Pancreas (tissue), 10 donors: ENCODE data around the gene CELF4. TPM values are rescaled to one million over a fixed set of nuclear protein-coding genes. Genes with fewer than 3 reads are reported as not detected.

Source experiments
- ATAC-seq, 4 donors: fragments of 200-7000 bp; cut with Tn5 transposase; one replicate each; pipeline versions ENCODE4 v1.8.0 to v1.9.1; 2020; ENCODE audit warnings: mild to moderate bottlenecking in 4 of 4, moderate library complexity in 4 of 4
- DNase-seq, 6 donors: peaks; one replicate each; pipeline ENCODE4 v3.0.0-alpha.2; 2020
- FAIRE-seq: peaks from 2 replicates; lab custom pipeline; 2012; peaks lifted over from hg19 to GRCh38; lab: Jason Lieb, UNC
- H3K27ac ChIP-seq, 4 donors: fragments of 200-600 bp; sonication (generic); 1 replicate in 3 of 4; 2 replicates in 1 of 4; pipeline versions ENCODE4 v1.5.0 to v1.8.0; 2020
- H3K27me3 ChIP-seq, 4 donors: fragments of 200-600 bp; one replicate each; pipeline ENCODE4 v1.8.0; 2021
- H3K36me3 ChIP-seq, 3 donors: fragments of 200-600 bp; sonication (generic) in 1 of 3; one replicate each; pipeline versions ENCODE4 v1.5.0 to v1.8.0; 2020 to 2021
- H3K4me1 ChIP-seq, 3 donors: fragments of 200-600 bp; one replicate each; pipeline ENCODE4 v1.8.0; 2021
- H3K4me3 ChIP-seq, 4 donors: fragments of 200-600 bp; sonication (generic) in 2 of 4; one replicate each; pipeline versions ENCODE4 v1.5.0 to v1.8.0; 2020 to 2021
- H3K9me3 ChIP-seq, 4 donors: fragments of 200-600 bp; one replicate each; pipeline ENCODE4 v1.8.0; 2021
- CTCF ChIP-seq, 4 donors: fragments of 200-600 bp; sonication (generic) in 3 of 4; IDR thresholded peaks; one replicate each; pipeline versions ENCODE4 v1.5.0 to v1.8.0; 2021; ENCODE audit warnings: antibody characterized with exemption in 4 of 4
- WGBS, 2 donors: extraction: QIAGEN DNeasy Blood & Tissue Kit; methylation state at CpG; one replicate each; pipeline ENCODE4 v1.1.7; 2013; 5-methylcytosine and 5-hydroxymethylcytosine counted together
- intact Hi-C, 3 donors: fragments of 100-400 bp; cut with DNase I; formaldehyde crosslinking; loops; one replicate each; pipeline versions ENCODE4 v1.11.1 to v1.14.2; 2022
- polyA plus RNA-seq, 2 donors: library from polyadenylated mRNA; stranded (reverse); fragments of 200-250 nt; gene quantifications; one replicate each; pipeline ENCODE4 v1.2.3, GENCODE V29; 2013
- total RNA-seq, 6 donors: library from RNA; stranded (reverse); fragmentation: NEBNext Ultra II Directional in 4 of 6; extraction: Animal tissue kit (Norgen Biotek cat#: 25700) in 4 of 6; gene quantifications; one replicate each; pipeline versions ENCODE4 v1.2.1 to v1.2.4, GENCODE V29; 2021 to 2023
- donor health status: healthy with polysubstance abuse.
- donor health status: DM: no; HTN: no; CAD: no; lungs with moderate emphysema.
- donor health status: DM: no; HTN: no; CAD: no.
- donor health status: control.
- donor health status: control.
- donor health status: Bipolar disorder and iron deficiency.
- donor health status: DM: yes; HTN: yes; CAD: no.
- donor health status: DM: no; HTN: no; CAD: no.
- donor health status: DM: no; HTN: no; CAD: no.
- donor health status: DM: yes; HTN: yes; CAD: no.

CELF4 gene
- total and polyA plus RNA-seq, 8 donors = 1.0 to 10.0 (median 2.8) TPM

- no peak for DNase-seq
- Histone ChIP-seq H3K9me3 (no peaks in the 10 kb centered on the region), H3K27me3 (peaks cover 0 to 20% (median 0%) of the 10 kb centered on the region in 4 donors), H3K27ac (no peak overlapping the region), H3K4me3 (no peak overlapping the region), H3K36me3 (no peaks in the 10 kb centered on the region), H3K4me1 (no peaks in the 10 kb centered on the region)
- 52 to 67% methylated on average over 3 of the region's 3 CpGs for WGBS, 2 donors
- no peak for TF ChIP-seq CTCF (IDR thresholded peaks at IDR 0.05)
- intact Hi-C loops = no loop called here
- no peak for ATAC-seq
- no peak for FAIRE-seq
Observed at GRCh38 chr18:37489998-37490397, 75.6 kb downstream of the CELF4 start.

- FAIRE-seq (no peak), ATAC-seq (no peak), DNase-seq (no peak)
- Histone ChIP-seq H3K36me3 (no peaks in the 10 kb centered on the region), H3K27ac (no peak overlapping the region), H3K4me1 (no peaks in the 10 kb centered on the region), H3K27me3 (peaks cover 0 to 20% (median 0%) of the 10 kb centered on the region in 4 donors), H3K9me3 (no peaks in the 10 kb centered on the region), H3K4me3 (no peak overlapping the region)
- 69 to 76% methylated on average over 9 of the region's 9 CpGs for WGBS, 2 donors
- intact Hi-C loops = no loop called here
- TF ChIP-seq CTCF (IDR thresholded peaks at IDR 0.05) = no peak
Observed at GRCh38 chr18:37489011-37489410, 76.6 kb downstream of the CELF4 start.

- no peaks in the 10 kb centered on the region for H3K36me3 ChIP-seq
- FAIRE-seq (no peak), DNase-seq (no peak), ATAC-seq (no peak)
- H3K4me3 ChIP-seq = no peak overlapping the region
- no peaks in the 10 kb centered on the region for H3K9me3 ChIP-seq
- TF ChIP-seq CTCF (IDR thresholded peaks at IDR 0.05) = no peak
- H3K27me3 ChIP-seq = peaks cover 0 to 24% (median 0%) of the 10 kb centered on the region in 4 donors
- no peak overlapping the region for H3K27ac ChIP-seq
- intact Hi-C loops = no loop called here
- WGBS, 2 donors = 11 to 19% methylated on average over 13 of the region's 13 CpGs
- no peaks in the 10 kb centered on the region for H3K4me1 ChIP-seq
Observed at GRCh38 chr18:37487400-37487867, 78.2 kb downstream of the CELF4 start.

GRCh38 chr18:37486848-37487247 is 78.8 kb downstream of the CELF4 start:
- Histone ChIP-seq H3K4me3 (no peak overlapping the region), H3K36me3 (no peaks in the 10 kb centered on the region), H3K27ac (no peak overlapping the region), H3K9me3 (no peaks in the 10 kb centered on the region), H3K4me1 (no peaks in the 10 kb centered on the region), H3K27me3 (peaks cover 0 to 24% (median 0%) of the 10 kb centered on the region in 4 donors)
- ATAC-seq (no peak), FAIRE-seq (no peak), DNase-seq (no peak)
- intact Hi-C loops = no loop called here
- no peak for TF ChIP-seq CTCF (IDR thresholded peaks at IDR 0.05)
- WGBS, 2 donors = 59 to 70% methylated on average over 5 of the region's 5 CpGs

- TF ChIP-seq CTCF (IDR thresholded peaks at IDR 0.05) = peak in 2 of 4 donors; percentile 11 to 18
- Histone ChIP-seq H3K9me3 (no peaks in the 10 kb centered on the region), H3K4me3 (peak overlapping the region in 2 of 4 donors; percentile 21 to 28), H3K36me3 (no peaks in the 10 kb centered on the region), H3K4me1 (no peaks in the 10 kb centered on the region), H3K27me3 (peaks cover 0 to 24% (median 0%) of the 10 kb centered on the region in 4 donors), H3K27ac (no peak overlapping the region)
- intact Hi-C loops = no loop called here
- WGBS, 2 donors = 2 to 3% methylated on average over 66 to 98 of the region's 98 CpGs
- peak in 4 of 6 donors; percentile 6 to 82 (median 34) for DNase-seq
- FAIRE-seq = no peak
- ATAC-seq = peak; percentile 73 to 87 (median 84)
Observed at GRCh38 chr18:37484983-37485834, 80.4 kb downstream of the CELF4 start.
